GM12892 (cell line): Measurements from ENCODE around the gene CASKIN2.

Experiments
- DNase-seq: peaks from one replicate; pipeline ENCODE4 v3.0.0; 2011; ENCODE audit not compliant: insufficient read length
- FAIRE-seq: peaks from 2 replicates; lab custom pipeline; 2011; peaks lifted over from hg19 to GRCh38; lab: Jason Lieb, UNC
- POLR2A ChIP-seq: IDR thresholded peaks from 2 replicates; pipeline ENCODE4 v1.6.1; 2011; ENCODE audit warnings: low read depth, low read length, control low read depth
- POLR2AphosphoS5 ChIP-seq: IDR thresholded peaks from 2 replicates; pipeline ENCODE4 v1.6.1; 2011; ENCODE audit warnings: low read depth, low read length, control low read depth
- TAF1 ChIP-seq: IDR thresholded peaks from 2 replicates; pipeline ENCODE4 v1.6.1; 2011; ENCODE audit warnings: low read depth, mild to moderate bottlenecking, control low read depth, low read length, borderline replicate concordance

Gene CASKIN2

DNA sequence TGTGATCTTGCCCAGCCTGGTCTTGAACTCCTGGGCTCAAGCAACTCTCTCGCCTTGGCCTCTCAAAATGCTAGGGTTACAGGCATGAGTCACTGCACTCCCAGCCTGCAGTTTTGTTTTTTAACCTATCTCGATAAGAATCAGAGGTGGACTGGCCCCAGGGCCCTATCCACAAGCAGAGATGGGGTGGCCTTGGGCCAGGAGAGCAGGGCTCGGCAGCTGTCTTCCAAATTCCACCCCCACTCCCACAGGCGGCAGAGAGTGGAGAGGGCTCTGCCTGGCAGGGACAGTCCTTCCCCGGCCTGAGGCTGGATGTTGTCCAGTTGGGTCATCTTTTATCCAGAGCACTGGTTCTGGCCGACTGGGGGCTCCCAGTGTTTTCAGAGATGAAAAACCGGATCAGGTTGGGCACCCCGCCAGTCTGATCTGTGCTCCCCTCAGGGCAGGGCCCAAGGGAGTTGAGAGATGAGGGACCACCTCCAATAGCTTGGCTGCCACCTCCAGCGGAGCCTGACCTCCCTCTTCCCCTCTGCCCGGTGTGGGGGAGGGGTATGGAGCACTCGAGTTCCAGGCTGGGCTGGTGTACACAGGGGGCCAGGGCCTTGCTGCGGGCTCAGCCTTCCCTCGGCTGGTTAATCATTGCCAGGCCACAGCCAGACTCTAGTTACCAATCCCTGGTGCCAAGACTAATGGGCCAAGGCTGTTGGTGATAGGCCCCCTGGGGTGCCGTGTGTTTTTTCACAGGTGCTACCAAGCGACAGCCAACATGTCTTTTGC is 41.9 kb upstream of the CASKIN2 start:
- FAIRE-seq: no peak
- TF ChIP-seq POLR2AphosphoS5: no peak
- no peak for DNase-seq

DNA sequence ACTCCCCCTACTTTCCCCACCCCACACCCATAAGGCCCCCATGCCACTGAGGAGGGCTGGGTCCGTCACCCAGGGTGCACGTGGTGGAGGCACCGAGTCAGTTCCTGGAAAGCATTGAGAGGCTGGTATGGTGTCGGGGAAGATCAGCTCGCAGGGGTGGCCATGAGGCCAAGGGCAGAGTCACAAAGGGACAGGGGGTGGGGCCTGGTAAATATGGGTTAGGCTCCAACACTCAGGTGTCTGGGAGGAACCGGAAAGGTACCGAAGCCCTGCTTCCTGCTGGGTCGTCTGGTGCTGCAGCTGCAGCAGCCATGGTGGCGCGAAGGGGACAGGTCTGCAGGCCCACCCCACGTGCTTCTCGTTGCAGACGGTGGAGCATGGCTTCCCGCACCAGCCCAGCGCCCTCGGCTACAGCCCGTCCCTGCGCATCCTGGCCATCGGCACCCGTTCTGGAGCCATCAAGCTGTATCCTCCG is 40.4 kb upstream of the CASKIN2 start:
- TF ChIP-seq TAF1 (no peak), POLR2A (no peak), POLR2AphosphoS5 (no peak)
- DNase-seq (no peak), FAIRE-seq (no peak)

DNA sequence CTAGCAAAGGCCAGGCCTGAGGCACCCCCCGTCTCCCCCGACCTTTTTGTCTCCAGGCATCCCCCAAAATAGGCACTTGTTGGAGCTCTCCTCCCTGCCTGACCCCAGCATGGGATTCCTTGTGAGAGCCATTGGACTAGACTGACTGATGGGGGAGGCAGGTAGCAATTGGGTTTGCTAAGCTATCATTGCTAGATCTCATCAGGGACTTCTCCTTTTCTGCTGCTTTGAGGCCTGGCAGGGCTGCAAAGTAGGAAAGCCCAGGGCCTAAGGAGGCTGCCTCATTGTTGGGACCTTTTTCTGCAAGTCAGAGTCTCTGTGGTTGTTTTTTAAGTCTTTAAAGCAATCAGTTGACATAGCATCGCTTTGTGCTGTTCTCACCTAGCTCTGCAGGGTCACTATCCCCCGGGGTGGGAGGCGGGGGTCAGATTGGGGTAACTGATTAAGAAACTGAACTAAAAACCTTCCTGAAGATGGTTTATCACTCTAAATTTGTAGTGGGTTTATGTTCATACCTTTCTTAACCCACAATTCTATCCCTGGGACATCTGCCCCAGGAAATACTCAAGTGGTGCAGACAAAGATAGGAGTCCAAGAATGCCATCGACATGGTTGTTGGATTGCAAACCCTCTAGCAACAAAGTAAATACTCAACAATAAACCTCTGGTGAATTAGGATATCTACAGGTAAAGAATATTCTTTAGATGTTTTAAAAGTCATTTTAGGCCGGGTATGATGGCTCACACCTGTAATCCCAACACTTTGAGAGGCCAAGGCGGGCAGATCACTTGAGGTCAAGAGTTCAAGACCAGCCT is 38.2 kb upstream of the CASKIN2 start:
- no peak for DNase-seq
- FAIRE-seq: no peak
- TF ChIP-seq POLR2AphosphoS5 (no peak), POLR2A (no peak), TAF1 (no peak)

DNA sequence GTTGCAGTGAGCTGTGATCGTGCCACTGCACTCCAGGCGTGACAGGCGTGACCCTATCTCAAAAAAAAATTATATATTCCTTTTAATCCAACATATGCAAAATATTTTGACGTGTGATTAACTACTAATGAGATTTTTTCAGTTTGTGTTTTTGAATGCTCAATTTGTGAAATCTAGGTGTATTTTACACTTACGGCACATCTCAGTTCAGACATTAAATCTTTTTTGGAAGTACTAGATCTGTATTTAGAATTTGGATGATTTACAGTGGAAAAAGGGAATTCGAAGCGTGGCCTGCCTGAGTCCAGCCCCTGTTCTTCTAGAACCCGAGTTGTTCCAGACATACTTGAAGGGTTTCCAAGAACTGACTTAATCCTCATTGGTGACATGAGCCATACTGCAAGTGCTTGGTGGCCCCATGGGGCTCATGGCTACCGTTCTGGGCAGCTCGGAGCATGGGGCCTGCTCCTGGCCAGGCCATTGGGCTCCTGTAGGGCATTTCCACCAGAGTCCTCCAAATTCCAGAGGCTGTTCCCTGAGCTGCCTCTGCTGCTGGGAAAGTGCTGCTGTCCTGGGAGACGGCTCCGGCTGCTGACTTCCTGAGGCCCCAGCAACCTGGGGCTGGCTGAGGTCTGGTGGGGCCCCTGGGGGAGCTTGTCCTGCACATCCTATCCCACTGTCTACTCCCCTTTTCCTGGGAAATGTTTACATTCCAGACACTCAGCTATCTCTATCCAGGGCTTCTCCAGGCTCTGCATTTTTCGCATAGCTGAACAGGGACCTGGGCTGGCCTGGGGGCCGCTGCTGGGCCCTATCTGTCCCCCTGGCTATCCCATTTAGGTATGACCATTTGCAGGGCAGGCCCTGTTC is 37.3 kb upstream of the CASKIN2 start:
- DNase-seq (no peak), FAIRE-seq (no peak)
- TF ChIP-seq TAF1 (no peak), POLR2AphosphoS5 (no peak)

DNA sequence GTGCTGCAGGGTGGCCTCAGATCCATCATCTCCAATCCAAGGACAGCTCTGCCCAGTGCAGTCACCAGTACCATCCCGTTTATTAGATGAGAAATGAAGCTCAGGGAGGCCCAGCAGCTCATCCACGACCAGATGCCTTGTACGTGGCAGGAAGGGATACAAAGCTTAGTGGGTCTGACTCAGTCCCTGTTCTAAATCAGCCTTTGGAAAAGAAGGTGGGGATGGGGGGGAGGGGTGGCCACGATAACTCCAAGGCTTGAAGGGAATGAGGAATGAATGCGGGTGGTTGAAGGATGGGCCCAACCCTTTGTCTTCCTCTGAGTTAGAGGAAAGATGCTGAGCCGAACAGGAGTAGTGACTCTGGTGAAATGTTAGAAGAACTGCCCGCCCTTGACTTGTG is 35.9 kb upstream of the CASKIN2 start:
- no peak for TF ChIP-seq TAF1
- no peak for TF ChIP-seq POLR2AphosphoS5
- no peak for TF ChIP-seq POLR2A
- DNase-seq: no peak
- FAIRE-seq: no peak

DNA sequence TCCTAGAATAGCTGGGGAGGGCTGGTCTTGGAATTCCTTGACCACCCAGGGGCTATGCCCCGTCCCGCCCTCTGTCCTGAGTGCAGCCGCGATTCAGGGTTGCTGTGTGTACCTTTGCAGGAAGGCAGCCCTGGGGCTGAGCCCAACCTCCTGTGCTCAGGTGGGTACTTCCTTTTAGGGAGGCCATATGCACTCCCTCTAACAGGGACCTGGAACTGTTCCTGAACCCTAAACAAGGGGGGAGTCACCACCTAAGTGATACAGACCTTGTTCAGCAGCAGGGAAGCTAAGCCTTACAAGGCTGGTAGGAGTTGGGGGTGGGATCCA is 34.8 kb upstream of the CASKIN2 start:
- TF ChIP-seq POLR2A: no peak
- no peak for TF ChIP-seq TAF1
- no peak for TF ChIP-seq POLR2AphosphoS5
- no peak for DNase-seq
- no peak for FAIRE-seq

DNA sequence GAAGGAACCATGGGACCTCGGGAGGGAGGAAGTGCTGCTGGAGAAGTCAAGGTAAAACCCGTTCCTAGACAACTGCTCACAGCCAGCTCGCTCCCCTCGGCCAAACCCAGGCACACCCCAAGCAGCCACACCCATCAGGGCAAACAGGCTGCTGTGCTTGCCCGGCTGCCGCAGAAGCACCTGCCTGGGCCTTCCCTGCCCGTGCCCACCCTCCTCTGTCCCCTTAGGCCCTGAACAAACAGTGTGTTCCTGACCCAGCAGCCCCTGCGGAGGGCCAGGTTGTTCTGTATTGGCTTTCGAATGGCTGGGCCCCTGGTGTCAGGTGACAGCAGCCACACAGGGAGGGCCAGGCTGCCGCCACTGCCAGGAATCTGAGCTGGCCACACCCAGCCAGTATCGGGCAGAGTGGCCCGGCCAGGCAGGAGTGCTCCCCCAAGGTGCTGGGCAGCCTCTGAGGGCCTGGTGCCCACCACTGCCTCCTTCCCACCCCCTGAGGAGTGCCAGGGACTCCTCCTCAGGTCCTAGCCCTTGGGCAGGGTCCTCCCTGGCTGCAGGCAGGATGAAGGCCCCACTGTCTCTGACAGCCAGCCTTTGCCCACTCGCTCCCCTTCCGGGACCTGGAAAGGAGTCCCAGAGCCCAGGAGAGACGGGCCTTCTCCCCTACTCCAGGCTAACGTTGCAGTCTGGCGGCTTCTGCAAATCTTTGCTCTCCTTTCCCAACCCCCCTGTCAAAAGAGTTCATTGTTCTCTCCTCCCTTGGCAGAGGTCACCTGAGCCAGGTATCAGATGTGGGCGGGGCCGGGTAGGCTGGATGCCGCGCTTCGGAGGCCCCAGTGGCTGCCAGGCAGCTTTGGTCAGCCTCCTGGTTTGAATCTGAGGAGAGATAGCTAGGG is 34.2 kb upstream of the CASKIN2 start:
- no peak for TF ChIP-seq POLR2A
- TF ChIP-seq TAF1: no peak
- no peak for TF ChIP-seq POLR2AphosphoS5
- DNase-seq: no peak
- FAIRE-seq: no peak

DNA sequence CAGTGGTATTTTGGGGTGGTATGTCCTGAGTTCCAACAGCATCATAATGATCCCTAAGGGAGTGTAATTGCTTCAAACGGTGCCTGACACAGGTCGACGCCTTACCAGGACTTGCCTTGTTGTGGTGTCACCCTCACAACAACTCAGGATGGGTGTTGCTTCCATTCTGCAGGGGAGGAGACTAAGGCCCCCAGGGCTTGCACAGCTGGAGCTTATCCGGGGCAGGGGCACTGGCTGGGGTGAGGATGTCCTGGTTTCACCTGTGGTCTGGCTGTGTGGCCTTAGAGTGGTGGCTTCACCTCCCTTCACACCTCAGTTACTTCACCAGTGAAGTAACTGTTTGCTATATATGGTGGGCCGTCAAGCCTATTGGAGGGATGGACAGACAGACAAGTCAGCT is 33.5 kb upstream of the CASKIN2 start:
- FAIRE-seq (no peak), DNase-seq (no peak)
- TF ChIP-seq POLR2A (no peak), POLR2AphosphoS5 (no peak), TAF1 (no peak)

DNA sequence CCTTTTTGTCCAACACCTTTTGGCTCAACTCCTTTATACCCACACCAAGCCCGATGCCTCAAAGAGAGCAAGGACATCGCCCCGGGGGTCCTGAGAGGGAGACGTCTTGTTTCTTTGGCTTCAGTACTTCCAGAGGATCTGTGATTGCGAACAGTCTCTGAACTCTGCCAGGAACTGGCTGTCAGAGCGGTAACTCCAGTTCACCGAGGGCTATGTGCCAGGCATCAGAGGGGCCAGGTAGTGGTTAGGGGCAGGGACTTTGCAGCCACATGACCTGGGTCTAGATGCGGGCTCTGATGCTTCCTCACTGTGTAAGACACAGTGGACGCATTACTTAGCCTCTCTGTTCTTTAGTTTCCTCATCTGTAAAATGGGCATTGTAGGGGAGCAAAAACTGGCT is 31.8 kb upstream of the CASKIN2 start:
- FAIRE-seq (no peak), DNase-seq (no peak)
- TF ChIP-seq TAF1 (no peak), POLR2A (no peak), POLR2AphosphoS5 (no peak)

DNA sequence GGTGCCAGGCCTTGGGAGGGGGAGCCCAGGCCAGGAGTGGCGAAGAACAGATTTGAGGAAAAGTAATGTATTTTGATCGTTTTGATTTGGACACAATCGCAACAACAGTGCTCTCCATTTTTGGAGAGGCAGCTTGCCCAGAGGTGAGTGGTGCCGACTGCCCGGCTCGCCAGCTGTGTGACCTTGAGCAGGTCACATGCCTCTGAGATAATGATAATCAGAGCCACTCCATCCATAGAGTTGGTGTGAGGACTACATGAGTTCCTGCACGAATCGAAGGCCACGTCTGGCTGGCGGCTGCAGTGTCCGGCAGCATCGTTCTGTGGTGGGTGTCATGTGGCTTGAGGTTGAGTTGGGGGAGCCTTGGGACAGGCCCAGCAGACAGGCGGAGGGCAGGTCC is 30.8 kb upstream of the CASKIN2 start:
- FAIRE-seq: no peak
- no peak for TF ChIP-seq POLR2A
- no peak for DNase-seq

DNA sequence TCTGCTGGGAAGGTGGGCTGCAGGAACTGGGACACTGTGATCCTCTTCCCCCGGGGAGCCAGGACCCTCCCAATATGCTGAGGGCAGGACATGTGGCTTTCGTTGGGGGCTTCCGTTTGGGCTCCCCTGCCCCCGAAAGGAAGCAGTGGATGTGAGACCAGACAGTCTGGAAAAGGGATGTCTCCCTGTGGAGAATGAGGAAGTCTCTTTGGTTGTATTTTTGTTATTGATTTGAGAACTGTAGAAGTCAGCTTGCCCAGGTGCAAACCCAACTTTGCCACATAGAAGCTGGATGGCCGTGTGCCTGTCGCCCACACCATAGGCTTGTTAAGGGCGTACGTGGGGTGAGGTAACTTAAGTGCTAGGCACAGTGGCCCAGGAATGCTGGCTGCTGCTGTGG is 28.9 kb upstream of the CASKIN2 start:
- FAIRE-seq (no peak), DNase-seq (no peak)
- TF ChIP-seq POLR2A: no peak
